ENCODE data around the gene CSRNP2.

- TF ChIP-seq POLR2A (IDR thresholded peaks at IDR 0.05) (no peak), CTCF (IDR thresholded peaks at IDR 0.05) (no peak)
Observed at GRCh38 chr12:51020448-51021182, 62.8 kb downstream of the CSRNP2 start.

Measured in lower leg skin (tissue), 3 donors.